IMR-90 (cell line): ENCODE results near the gene SLC35F3. TPM values are rescaled to one million over a fixed set of nuclear protein-coding genes. Genes with fewer than 3 reads are reported as not detected.

ENCODE experiments used
- ATAC-seq: fragments of 200-7000 bp; cut with Tn5 transposase; 2 replicates; pipeline ENCODE4 v1.9.1; 2020; ENCODE audit warnings: low read depth, mild to moderate bottlenecking, moderate library complexity
- BruUV-seq: library from RNA; stranded (reverse); fragments of 400-500 nt; replicated peaks from 2 replicates; lab custom pipeline; 2021; lab: Mats Ljungman, UMichigan
- CTCF ChIA-PET: fragments of 300-600 bp; formaldehyde crosslinking; extraction: SDS; loops from one replicate; lab custom pipeline; 2021; ENCODE audit warnings: antibody characterized with exemption; lab: Yijun Ruan, JAX
- POLR2A ChIA-PET: fragments of 300-600 bp; sonication (Branson Sonifier 250); formaldehyde crosslinking; loops from one replicate; lab custom pipeline; 2022; ENCODE audit warnings: antibody characterized with exemption; ENCODE audit not compliant: unreplicated experiment; lab: Charles Lee
- DNase-seq: peaks from one replicate; pipeline ENCODE4 v3.0.0; 2013
- H2AFZ ChIP-seq: replicated peaks from 2 replicates; pipeline ENCODE3; 2013; ENCODE audit warnings: low read length, mild to moderate bottlenecking; ENCODE audit not compliant: poor library complexity
- H2AK5ac ChIP-seq: 2 replicates; pipeline ENCODE4 v1.6.1; 2013; ENCODE audit warnings: low read depth, low read length, inconsistent platforms
- H2AK9ac ChIP-seq: replicated peaks from 2 replicates; pipeline ENCODE3; 2013; ENCODE audit warnings: mild to moderate bottlenecking, low read depth, low read length, moderate library complexity; ENCODE audit not compliant: poor library complexity
- H2BK120ac ChIP-seq: 2 replicates; pipeline ENCODE4 v1.6.1; 2013; ENCODE audit warnings: low read depth, low read length, inconsistent platforms
- H2BK15ac ChIP-seq: 3 replicates; pipeline ENCODE4 v1.6.1; 2013; ENCODE audit warnings: low read depth, low read length, inconsistent platforms
- H2BK20ac ChIP-seq: 2 replicates; pipeline ENCODE4 v1.6.1; 2013; ENCODE audit warnings: low read depth, mild to moderate bottlenecking, inconsistent platforms, low read length, moderate library complexity
- H2BK5ac ChIP-seq: 2 replicates; pipeline ENCODE4 v1.6.1; 2013; ENCODE audit warnings: mild to moderate bottlenecking, low read depth, low read length, inconsistent platforms; ENCODE audit not compliant: poor library complexity, severe bottlenecking
- H3K14ac ChIP-seq: replicated peaks from 2 replicates; pipeline ENCODE4 v1.6.1; 2013; ENCODE audit warnings: low read depth, low read length, inconsistent platforms
- H3K18ac ChIP-seq: 2 replicates; pipeline ENCODE4 v1.6.1; 2013; ENCODE audit warnings: low read depth, low read length, control low read depth
- H3K23ac ChIP-seq: 2 replicates; pipeline ENCODE4 v1.6.1; 2013; ENCODE audit warnings: low read depth, low read length, inconsistent platforms
- H3K27ac ChIP-seq: 2 replicates; pipeline ENCODE4 v1.5.1; 2013; ENCODE audit warnings: mild to moderate bottlenecking, control low read depth, low read length; ENCODE audit not compliant: insufficient read depth
- H3K27me3 ChIP-seq: 2 replicates; pipeline ENCODE4 v1.6.1; 2013; ENCODE audit warnings: low read length; ENCODE audit not compliant: control insufficient read depth, insufficient read depth
- H3K36me3 ChIP-seq: 2 replicates; pipeline ENCODE4 v1.6.1; 2013; ENCODE audit warnings: low read length, mixed read lengths; ENCODE audit not compliant: control insufficient read depth, insufficient read depth
- H3K4ac ChIP-seq: 2 replicates; pipeline ENCODE4 v1.6.1; 2013; ENCODE audit warnings: low read depth, low read length, inconsistent platforms
- H3K4me1 ChIP-seq: 2 replicates; pipeline ENCODE4 v1.6.1; 2013; ENCODE audit warnings: low read length, mixed read lengths; ENCODE audit not compliant: control insufficient read depth, insufficient read depth
- H3K4me2 ChIP-seq: 2 replicates; pipeline ENCODE4 v1.6.1; 2013; ENCODE audit warnings: low read depth, mild to moderate bottlenecking, control low read depth, low read length, moderate library complexity
- H3K4me3 ChIP-seq: 2 replicates; pipeline ENCODE4 v1.5.1; 2013; ENCODE audit warnings: low read depth, mild to moderate bottlenecking, control low read depth, low read length, moderate library complexity; ENCODE audit not compliant: insufficient read depth
- H3K56ac ChIP-seq: 2 replicates; pipeline ENCODE4 v1.6.1; 2013; ENCODE audit warnings: low read length, inconsistent platforms; ENCODE audit not compliant: insufficient read depth; ENCODE audit errors: extremely low read depth
- H3K79me1 ChIP-seq, 2 experiments: 2 replicates each; pipeline ENCODE4 v1.6.1; 2013; ENCODE audit warnings: low read length in 2 of 2, inconsistent platforms in 1 of 2, low read depth in 1 of 2
- H3K9ac ChIP-seq: 2 replicates; pipeline ENCODE4 v1.6.1; 2013; ENCODE audit warnings: low read depth, low read length, control low read depth
- H3K9me1 ChIP-seq: 2 replicates; pipeline ENCODE4 v1.6.1; 2013; ENCODE audit warnings: low read length, inconsistent platforms; ENCODE audit not compliant: insufficient read depth
- H3K9me3 ChIP-seq: 2 replicates; pipeline ENCODE4 v1.6.1; 2013; ENCODE audit warnings: low read length; ENCODE audit not compliant: control insufficient read depth, insufficient read depth
- H4K20me1 ChIP-seq: 2 replicates; pipeline ENCODE4 v1.6.1; 2013; ENCODE audit warnings: low read length, inconsistent platforms; ENCODE audit not compliant: insufficient read depth
- H4K5ac ChIP-seq: 2 replicates; pipeline ENCODE4 v1.6.1; 2013; ENCODE audit warnings: mild to moderate bottlenecking, low read depth, low read length, control low read depth
- H4K8ac ChIP-seq, 2 experiments: 2 replicates each; pipeline ENCODE4 v1.6.1; 2013; ENCODE audit warnings: low read depth in 2 of 2, low read length in 2 of 2, control low read depth in 1 of 2, inconsistent platforms in 1 of 2
- H4K91ac ChIP-seq: 2 replicates; pipeline ENCODE4 v1.6.1; 2013; ENCODE audit warnings: low read depth, low read length, inconsistent platforms; ENCODE audit not compliant: insufficient read depth
- CEBPB ChIP-seq: IDR thresholded peaks from 2 replicates; pipeline ENCODE4 v1.6.1; 2012; ENCODE audit warnings: low read depth, low read length, improper control_type of control experiment
- CTCF ChIP-seq: conservative IDR thresholded peaks from 2 replicates; pipeline ENCODE4 v1.5.1; 2012; ENCODE audit warnings: mild to moderate bottlenecking, low read depth, low read length, improper control_type of control experiment
- MAZ ChIP-seq: IDR thresholded peaks from 2 replicates; pipeline ENCODE4 v1.6.1; 2012; ENCODE audit warnings: low read depth, mild to moderate bottlenecking, low read length, improper control_type of control experiment, moderate library complexity, borderline replicate concordance
- POLR2A ChIP-seq: IDR thresholded peaks from 2 replicates; pipeline ENCODE4 v1.6.1; 2012; ENCODE audit warnings: mild to moderate bottlenecking, low read depth, low read length
- RAD21 ChIP-seq: IDR thresholded peaks from 2 replicates; pipeline ENCODE4 v1.6.1; 2012; ENCODE audit warnings: low read length, improper control_type of control experiment
- RFX5 ChIP-seq: IDR thresholded peaks from 2 replicates; pipeline ENCODE4 v1.8.0; 2012; ENCODE audit warnings: low read depth, mild to moderate bottlenecking, low read length, moderate library complexity
- WGBS, 2 experiments: methylation state at CpG; one replicate each; pipeline versions ENCODE4 v1.1.5 to v1.1.7; 2013; ENCODE audit warnings: missing lambda C conversion rate in 2 of 2; ENCODE audit not compliant: insufficient read length in 1 of 2; ENCODE audit errors: extremely low coverage in 2 of 2; 5-methylcytosine and 5-hydroxymethylcytosine counted together
- dilution Hi-C: fragments of 300-500 bp; cut with HindIII; formaldehyde crosslinking; loops from one replicate; pipeline ENCODE4 v1.14.3; 2018; ENCODE audit warnings: low sequenced_read_pairs; ENCODE audit not compliant: unreplicated experiment
- in situ Hi-C: fragments of 300-500 bp; cut with MboI; formaldehyde crosslinking; loops from 3 replicates; pipeline ENCODE4 v1.14.3; 2019; ENCODE audit warnings: low sequenced_read_pairs, inconsistent platforms, mixed read lengths
- intact Hi-C: fragments of 100-400 bp; cut with micrococcal nuclease; formaldehyde crosslinking; loops from 2 replicates; pipeline ENCODE4 v1.10.0; 2022
- polyA plus RNA-seq, 3 experiments: library from polyadenylated mRNA; depleted of rRNA; stranded (reverse); fragments of >200 nt; gene quantifications; 2 replicates each; pipeline ENCODE4 v1.2.3, GENCODE V29; 2012; ENCODE audit warnings: low replicate concordance in 1 of 3
- total RNA-seq: library from RNA; depleted of rRNA; stranded (reverse); fragments of >200 nt; gene quantifications from 2 replicates; pipeline ENCODE4 v1.2.3, GENCODE V29; 2012

Gene SLC35F3
- total and polyA plus RNA-seq, 2 of the 4 experiments (the other 2 are of a cell fraction) = under 0.01 to 0.17 TPM

GRCh38 chr1:234083460-234083859 lies 179.0 kb downstream of the SLC35F3 start:
- no peaks in the 10 kb centered on the region for H3K79me1 ChIP-seq
- TF ChIP-seq POLR2A = no peak
- TF ChIP-seq RFX5 = no peak
- TF ChIP-seq RAD21 = no peak
- TF ChIP-seq CTCF = no peak
- TF ChIP-seq MAZ = no peak
- no peak for TF ChIP-seq CEBPB
- H3K27me3 ChIP-seq = no peaks in the 10 kb centered on the region
- no peaks in the 10 kb centered on the region for H3K36me3 ChIP-seq
- H2AK5ac ChIP-seq = no peak overlapping the region
- no peak for DNase-seq
- H3K18ac ChIP-seq = no peak overlapping the region
- intact Hi-C loops (no loop called here), in situ Hi-C loops (no loop called here), dilution Hi-C loops (no loop called here)
- no peak overlapping the region for H3K23ac ChIP-seq
- H3K4me3 ChIP-seq = no peak overlapping the region
- ChIA-PET CTCF (no interaction called here), POLR2A (no interaction called here)
- WGBS, 2 experiments = no CpG with 5 or more reads among the region's 2 CpGs
- no peak overlapping the region for H4K8ac ChIP-seq
- no peaks in the 10 kb centered on the region for H3K4me1 ChIP-seq
- H2AK9ac ChIP-seq = no peak overlapping the region
- H3K4me2 ChIP-seq = no peak overlapping the region
- no peaks in the 10 kb centered on the region for H3K9me3 ChIP-seq
- no peak overlapping the region for H3K56ac ChIP-seq
- no peak overlapping the region for H2BK20ac ChIP-seq
- H3K9ac ChIP-seq = no peak overlapping the region
- H3K27ac ChIP-seq = no peak overlapping the region
- no peak overlapping the region for H4K5ac ChIP-seq
- no peak overlapping the region for H3K14ac ChIP-seq
- no peak for ATAC-seq
- no peaks in the 10 kb centered on the region for H3K9me1 ChIP-seq
- no peaks in the 10 kb centered on the region for H4K20me1 ChIP-seq
- no peak overlapping the region for H2BK120ac ChIP-seq
- no TSS peak for BruUV-seq
- H2BK5ac ChIP-seq = no peak overlapping the region
- H3K4ac ChIP-seq = no peak overlapping the region
- no peak overlapping the region for H2BK15ac ChIP-seq
- H4K91ac ChIP-seq = no peak overlapping the region
- no peak overlapping the region for H2AFZ ChIP-seq
